Spleen (tissue), 7 donors: ENCODE measurements around the gene RALGAPA1.

Source experiments
- CTCF ChIP-seq, 11 experiments: fragments of 200-600 bp in 7 of 11; fragments of 450-650 bp in 4 of 11; sonication (generic) in 4 of 11; IDR thresholded peaks in 8 of 11; conservative IDR thresholded peaks in 3 of 11; 1 replicate in 7 of 11; 2 replicates in 4 of 11; pipeline versions ENCODE4 v1.4.0 to v1.8.0; 2016 to 2021; ENCODE audit warnings: antibody characterized with exemption in 11 of 11, inconsistent platforms in 4 of 11, mild to moderate bottlenecking in 1 of 11
- POLR2AphosphoS5 ChIP-seq, 3 donors: sonication (generic); formaldehyde crosslinking; IDR thresholded peaks; one replicate each; pipeline ENCODE4 v1.5.1; 2017; ENCODE audit warnings: antibody characterized with exemption in 3 of 3
- donor health status: DM: no; HTN: no; CAD: no; lungs with moderate emphysema.
- donor health status: DM: no; HTN: no; CAD: no.
- donor health status: DM: no; HTN: no; CAD: no.

GRCh38 chr14:35730871-35731270 is 78.2 kb downstream of the RALGAPA1 start:
- TF ChIP-seq CTCF (IDR thresholded peaks at IDR 0.05 in 8 of 11, conservative IDR thresholded peaks at IDR 0.05 in 3 of 11) (no peak), POLR2AphosphoS5 (IDR thresholded peaks at IDR 0.05) (no peak)
